Vagina (tissue), 2 donors: ENCODE data around the gene MORN5.
A peak's percentile ranks its signal among the peaks of the same experiment; 100 is the strongest.

Experiments used
- POLR2A ChIP-seq, 2 donors: fragments of 450-650 bp; IDR thresholded peaks; one replicate each; pipeline ENCODE4 v1.6.1; 2017; ENCODE audit warnings: antibody characterized with exemption in 2 of 2, mild to moderate bottlenecking in 2 of 2, moderate library complexity in 2 of 2
- POLR2AphosphoS5 ChIP-seq, 2 donors: sonication (generic); formaldehyde crosslinking; IDR thresholded peaks; one replicate each; pipeline ENCODE4 v1.9.0; 2017; ENCODE audit warnings: antibody characterized with exemption in 2 of 2, mild to moderate bottlenecking in 2 of 2, low read depth in 1 of 2; ENCODE audit not compliant: insufficient read depth in 1 of 2
- TF ChIP-seq, protein P1 (sequence below), 3 experiments: fragments of 450-650 bp in 2 of 3; fragments of 200-600 bp in 1 of 3; sonication (generic) in 1 of 3; IDR thresholded peaks; one replicate each; pipeline ENCODE4 v1.5.1; 2017 to 2019; ENCODE audit warnings: antibody characterized with exemption in 3 of 3, mild to moderate bottlenecking in 2 of 3, moderate library complexity in 2 of 3

DNA sequence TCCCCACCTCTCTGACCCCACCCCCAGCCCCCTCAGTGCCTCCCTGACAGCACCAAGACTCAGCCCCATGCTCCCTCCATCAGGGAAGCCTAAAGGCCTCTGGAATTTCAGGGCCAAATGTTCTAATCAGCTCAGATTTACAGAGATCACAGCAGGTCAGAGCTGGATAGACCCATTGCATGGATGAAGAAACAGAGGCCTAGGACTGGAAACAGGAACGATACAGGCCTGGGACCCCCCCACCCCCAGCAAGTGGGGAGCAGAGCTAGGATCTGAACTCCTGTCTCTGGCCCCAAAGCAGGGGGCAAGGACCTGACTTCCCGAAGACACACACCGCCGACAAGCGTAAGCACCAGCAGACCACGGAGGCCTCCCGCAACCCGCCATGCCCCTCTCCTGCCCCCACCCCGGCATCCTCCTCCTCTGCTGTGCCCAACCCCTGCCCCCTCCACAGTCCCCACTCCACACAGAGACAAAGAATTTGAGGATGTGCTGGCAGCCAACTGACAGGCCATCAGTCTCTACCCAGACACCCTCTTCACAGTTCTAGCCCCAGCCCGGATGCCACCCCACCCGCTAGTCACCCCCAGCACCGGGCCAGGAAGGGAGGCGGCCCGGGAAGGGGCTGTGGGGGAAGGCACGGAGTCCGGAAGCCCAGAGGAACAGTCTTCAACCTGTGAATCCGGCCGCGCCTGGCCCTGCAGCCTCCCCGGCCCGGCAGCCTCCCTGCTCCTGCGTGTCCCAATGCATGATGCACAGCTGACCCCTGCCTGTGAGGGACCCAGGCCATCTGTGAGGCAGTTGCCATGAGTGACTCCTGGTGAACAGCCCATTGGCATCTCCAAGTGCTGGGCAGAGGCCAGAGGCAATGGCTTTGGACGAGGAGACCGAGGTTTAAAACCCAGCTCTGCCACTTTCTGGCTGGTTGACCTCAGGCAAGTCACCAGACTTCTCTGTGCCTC lies 31.4 kb upstream of the MORN5 start:
- TF ChIP-seq, protein P1, sequence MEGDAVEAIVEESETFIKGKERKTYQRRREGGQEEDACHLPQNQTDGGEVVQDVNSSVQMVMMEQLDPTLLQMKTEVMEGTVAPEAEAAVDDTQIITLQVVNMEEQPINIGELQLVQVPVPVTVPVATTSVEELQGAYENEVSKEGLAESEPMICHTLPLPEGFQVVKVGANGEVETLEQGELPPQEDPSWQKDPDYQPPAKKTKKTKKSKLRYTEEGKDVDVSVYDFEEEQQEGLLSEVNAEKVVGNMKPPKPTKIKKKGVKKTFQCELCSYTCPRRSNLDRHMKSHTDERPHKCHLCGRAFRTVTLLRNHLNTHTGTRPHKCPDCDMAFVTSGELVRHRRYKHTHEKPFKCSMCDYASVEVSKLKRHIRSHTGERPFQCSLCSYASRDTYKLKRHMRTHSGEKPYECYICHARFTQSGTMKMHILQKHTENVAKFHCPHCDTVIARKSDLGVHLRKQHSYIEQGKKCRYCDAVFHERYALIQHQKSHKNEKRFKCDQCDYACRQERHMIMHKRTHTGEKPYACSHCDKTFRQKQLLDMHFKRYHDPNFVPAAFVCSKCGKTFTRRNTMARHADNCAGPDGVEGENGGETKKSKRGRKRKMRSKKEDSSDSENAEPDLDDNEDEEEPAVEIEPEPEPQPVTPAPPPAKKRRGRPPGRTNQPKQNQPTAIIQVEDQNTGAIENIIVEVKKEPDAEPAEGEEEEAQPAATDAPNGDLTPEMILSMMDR (IDR thresholded peaks at IDR 0.05), result no peak
- peak in 1 of 2 donors; percentile 57 for TF ChIP-seq POLR2AphosphoS5 (IDR thresholded peaks at IDR 0.05; ENCODE audit: insufficient read depth in 1 of 2, low read depth in 1 of 2)
- no peak for TF ChIP-seq POLR2A (IDR thresholded peaks at IDR 0.05)
